Measurements from ENCODE around the gene FOXC1.

FOXC1 gene

GRCh38 chr6:1625794-1626435 is 16.2 kb downstream of the FOXC1 start:
- Histone ChIP-seq H3K4me1 (ENCODE audit: insufficient read depth, poor library complexity, severe bottlenecking) (no peaks in the 10 kb centered on the region), H3K27me3 (ENCODE audit: insufficient read depth, poor library complexity, severe bottlenecking) (no peaks in the 10 kb centered on the region), H3K27ac (ENCODE audit: poor library complexity, severe bottlenecking) (no peak overlapping the region), H3K9me3 (ENCODE audit: severe bottlenecking) (no peaks in the 10 kb centered on the region), H3K4me3 (ENCODE audit: severe bottlenecking) (no peak overlapping the region), H3K36me3 (ENCODE audit: low read depth) (no peaks in the 10 kb centered on the region)
- DNase-seq (ENCODE audit: low spot score) (no peak), ATAC-seq (ENCODE audit: low read depth) (no peak)
- no peak for TF ChIP-seq CTCF (IDR thresholded peaks at IDR 0.05; ENCODE audit: poor library complexity, severe bottlenecking)

GRCh38 chr6:1626481-1626880 is 16.8 kb downstream of the FOXC1 start:
- Histone ChIP-seq H3K9me3 (ENCODE audit: severe bottlenecking) (no peaks in the 10 kb centered on the region), H3K4me3 (ENCODE audit: severe bottlenecking) (no peak overlapping the region), H3K4me1 (ENCODE audit: insufficient read depth, poor library complexity, severe bottlenecking) (no peaks in the 10 kb centered on the region), H3K27ac (ENCODE audit: poor library complexity, severe bottlenecking) (no peak overlapping the region), H3K27me3 (ENCODE audit: insufficient read depth, poor library complexity, severe bottlenecking) (no peaks in the 10 kb centered on the region), H3K36me3 (ENCODE audit: low read depth) (no peaks in the 10 kb centered on the region)
- no peak for TF ChIP-seq CTCF (IDR thresholded peaks at IDR 0.05; ENCODE audit: poor library complexity, severe bottlenecking)
- no peak for ATAC-seq (ENCODE audit: low read depth)
- DNase-seq (ENCODE audit: low spot score): no peak

GRCh38 chr6:1627827-1628560 is 18.3 kb downstream of the FOXC1 start:
- no peak for TF ChIP-seq CTCF (IDR thresholded peaks at IDR 0.05; ENCODE audit: poor library complexity, severe bottlenecking)
- Histone ChIP-seq H3K9me3 (ENCODE audit: severe bottlenecking) (no peaks in the 10 kb centered on the region), H3K4me1 (ENCODE audit: insufficient read depth, poor library complexity, severe bottlenecking) (no peaks in the 10 kb centered on the region), H3K4me3 (ENCODE audit: severe bottlenecking) (no peak overlapping the region), H3K27ac (ENCODE audit: poor library complexity, severe bottlenecking) (no peak overlapping the region), H3K27me3 (ENCODE audit: insufficient read depth, poor library complexity, severe bottlenecking) (no peaks in the 10 kb centered on the region), H3K36me3 (ENCODE audit: low read depth) (no peaks in the 10 kb centered on the region)
- ATAC-seq (ENCODE audit: low read depth) (no peak), DNase-seq (ENCODE audit: low spot score) (no peak)

GRCh38 chr6:1629316-1629715 is 19.6 kb downstream of the FOXC1 start:
- no peak for DNase-seq (ENCODE audit: low spot score)
- Histone ChIP-seq H3K4me3 (ENCODE audit: severe bottlenecking) (no peak overlapping the region), H3K27ac (ENCODE audit: poor library complexity, severe bottlenecking) (no peak overlapping the region), H3K36me3 (ENCODE audit: low read depth) (no peaks in the 10 kb centered on the region), H3K4me1 (ENCODE audit: insufficient read depth, poor library complexity, severe bottlenecking) (no peaks in the 10 kb centered on the region), H3K27me3 (ENCODE audit: insufficient read depth, poor library complexity, severe bottlenecking) (no peaks in the 10 kb centered on the region), H3K9me3 (ENCODE audit: severe bottlenecking) (no peaks in the 10 kb centered on the region)
- ATAC-seq (ENCODE audit: low read depth): no peak
- no peak for TF ChIP-seq CTCF (IDR thresholded peaks at IDR 0.05; ENCODE audit: poor library complexity, severe bottlenecking)

GRCh38 chr6:1630212-1630770 is 20.6 kb downstream of the FOXC1 start:
- H3K4me3 ChIP-seq (ENCODE audit: severe bottlenecking): no peak overlapping the region
- H3K9me3 ChIP-seq (ENCODE audit: severe bottlenecking): no peaks in the 10 kb centered on the region
- TF ChIP-seq CTCF (IDR thresholded peaks at IDR 0.05; ENCODE audit: poor library complexity, severe bottlenecking): no peak
- H3K36me3 ChIP-seq (ENCODE audit: low read depth): no peaks in the 10 kb centered on the region
- H3K27me3 ChIP-seq (ENCODE audit: insufficient read depth, poor library complexity, severe bottlenecking): no peaks in the 10 kb centered on the region
- H3K4me1 ChIP-seq (ENCODE audit: insufficient read depth, poor library complexity, severe bottlenecking): no peaks in the 10 kb centered on the region
- ATAC-seq (ENCODE audit: low read depth) (no peak), DNase-seq (ENCODE audit: low spot score) (no peak)
- no peak overlapping the region for H3K27ac ChIP-seq (ENCODE audit: poor library complexity, severe bottlenecking)
